Amniotic epithelial cell (primary cell): ENCODE data around the gene ALDH3A2.
"Not testable (repeated sequence)": the region's sequence is repeated elsewhere in the genome, so short reads cannot be mapped to it uniquely, and the experiment has no call there.

Source experiments
- DNase-seq: peaks from one replicate; pipeline ENCODE4 v3.0.0-alpha.2; 2010; ENCODE audit warnings: low read depth

ALDH3A2 gene

DNA sequence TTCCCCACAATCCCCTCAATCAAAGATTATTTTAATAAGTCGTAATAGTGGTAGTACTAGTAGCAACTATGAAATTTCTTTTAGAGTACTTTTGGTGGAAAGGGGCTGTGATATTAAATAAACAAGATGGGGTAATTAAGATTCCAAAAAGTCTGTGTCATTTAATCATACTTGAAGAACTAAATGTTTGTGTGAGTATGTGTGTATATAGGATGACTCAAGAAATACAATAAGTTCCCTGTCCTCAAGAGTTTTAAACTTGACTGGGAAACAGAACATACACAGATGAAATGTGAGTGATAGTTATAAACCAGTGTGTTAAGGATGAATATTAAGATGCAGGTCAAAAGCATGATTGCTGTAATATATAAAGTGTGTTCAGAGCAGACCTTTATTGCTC is 2.3 kb downstream of the ALDH3A2 start:
- peak; percentile 54 for DNase-seq

DNA sequence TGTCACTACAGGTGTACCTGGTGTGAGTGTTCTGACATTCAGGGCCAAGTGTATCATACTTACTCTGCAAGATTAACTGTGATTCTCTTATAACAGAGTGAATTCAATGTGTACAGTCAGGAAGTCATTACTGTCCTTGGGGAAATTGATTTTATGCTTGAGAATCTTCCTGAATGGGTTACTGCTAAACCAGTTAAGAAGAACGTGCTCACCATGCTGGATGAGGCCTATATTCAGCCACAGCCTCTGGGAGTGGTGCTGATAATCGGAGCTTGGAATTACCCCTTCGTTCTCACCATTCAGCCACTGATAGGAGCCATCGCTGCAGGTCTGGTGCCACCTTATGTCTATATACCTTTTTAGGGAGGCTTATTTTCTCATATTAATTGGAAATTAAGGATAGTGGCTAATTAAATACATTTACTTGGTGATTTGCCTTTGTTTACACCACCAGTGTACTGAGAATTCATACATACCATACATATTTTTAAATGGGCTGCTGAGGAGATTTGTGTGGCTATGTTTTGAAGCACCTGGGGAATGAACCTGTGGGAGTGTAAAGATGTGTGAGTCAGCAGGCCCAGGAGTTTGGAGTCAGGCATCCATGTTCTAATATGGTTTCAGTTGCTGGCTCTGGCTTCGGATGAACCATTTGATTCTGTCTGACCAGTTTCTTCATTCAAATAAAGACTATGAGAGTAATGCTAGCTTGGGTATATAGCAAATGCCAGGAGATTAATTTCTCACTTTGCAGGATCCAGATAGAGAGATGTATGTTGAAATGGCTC is 3.1 kb downstream of the ALDH3A2 start:
- DNase-seq: peak; percentile 73

DNA sequence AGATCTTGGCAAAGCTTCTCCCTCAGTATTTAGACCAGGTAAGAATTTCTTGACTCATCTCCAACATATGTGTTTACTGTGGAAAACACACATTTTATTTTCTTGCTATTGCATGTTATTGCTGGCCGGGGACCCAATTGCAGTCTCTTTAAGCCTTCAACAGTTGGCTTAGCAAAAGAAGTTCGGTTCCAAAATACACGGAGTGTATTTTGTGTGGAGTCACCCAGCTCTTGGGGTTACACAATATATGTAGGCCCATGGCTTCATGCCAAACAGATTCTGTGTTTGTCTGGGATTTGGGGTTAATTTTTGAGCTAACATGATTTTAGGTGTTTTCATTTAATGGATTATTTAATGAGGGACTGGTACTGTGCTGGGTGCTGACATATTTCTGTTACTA is 4.0 kb downstream of the ALDH3A2 start:
- DNase-seq: no peak

DNA sequence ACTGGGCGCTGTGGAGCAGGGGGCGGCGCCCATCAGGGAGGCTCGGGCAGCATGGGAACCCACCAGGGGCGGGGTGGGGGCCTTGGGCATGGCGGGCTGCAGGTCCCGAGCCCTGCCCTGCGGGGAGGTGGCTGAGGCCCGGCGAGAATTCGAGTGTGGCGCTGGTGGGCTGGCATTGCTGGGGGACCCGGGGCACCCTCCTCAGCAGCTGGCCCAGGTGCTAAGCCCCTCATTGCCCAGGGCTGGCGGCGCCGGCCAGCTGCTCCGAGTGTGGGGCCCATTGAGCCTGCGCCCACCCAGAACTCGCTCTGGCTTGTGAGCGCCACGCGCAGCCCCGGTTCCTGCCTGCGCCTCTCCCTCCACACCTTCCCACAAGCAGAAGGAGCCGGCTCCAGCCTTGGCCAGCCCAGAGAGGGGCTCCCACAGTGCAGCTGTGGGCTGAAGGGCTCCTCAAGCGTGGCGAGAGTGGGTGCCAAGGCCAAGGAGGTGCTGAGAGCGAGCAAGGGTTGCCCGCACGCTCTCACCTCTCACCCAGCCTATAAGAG is 5.9 kb downstream of the ALDH3A2 start:
- no peak for DNase-seq

DNA sequence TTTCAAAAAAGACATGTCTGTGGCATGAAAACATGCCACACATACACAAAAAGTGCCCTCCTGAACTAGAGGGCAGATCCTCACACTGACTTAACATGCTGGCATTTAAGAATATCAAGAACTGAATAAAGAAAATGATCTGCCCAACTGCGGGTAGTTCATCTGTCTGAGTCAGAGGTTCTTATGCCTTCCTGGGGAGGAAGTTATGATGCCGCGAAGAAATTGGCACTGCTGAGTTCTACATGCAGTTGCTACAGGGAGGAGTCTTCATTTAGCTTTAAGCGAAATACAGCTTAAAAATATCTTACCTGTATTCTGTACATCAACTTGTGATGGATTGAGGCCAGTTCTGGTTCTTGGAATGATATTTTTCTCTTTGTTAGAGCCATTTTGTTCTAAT is 6.3 kb downstream of the ALDH3A2 start:
- DNase-seq: no peak

DNA sequence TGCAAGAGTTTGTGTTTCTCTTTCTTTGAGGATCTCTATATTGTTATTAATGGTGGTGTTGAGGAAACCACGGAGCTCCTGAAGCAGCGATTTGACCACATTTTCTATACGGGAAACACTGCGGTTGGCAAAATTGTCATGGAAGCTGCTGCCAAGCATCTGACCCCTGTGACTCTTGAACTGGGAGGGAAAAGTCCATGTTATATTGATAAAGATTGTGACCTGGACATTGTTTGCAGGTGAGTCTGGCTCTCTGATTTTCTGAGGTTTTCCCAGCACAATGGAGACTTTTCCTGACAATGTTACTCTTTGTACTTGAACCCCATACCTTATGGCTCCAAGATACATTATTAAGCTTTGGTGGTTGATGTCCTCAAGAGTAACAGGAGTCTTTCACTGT is 7.8 kb downstream of the ALDH3A2 start:
- DNase-seq: no peak

DNA sequence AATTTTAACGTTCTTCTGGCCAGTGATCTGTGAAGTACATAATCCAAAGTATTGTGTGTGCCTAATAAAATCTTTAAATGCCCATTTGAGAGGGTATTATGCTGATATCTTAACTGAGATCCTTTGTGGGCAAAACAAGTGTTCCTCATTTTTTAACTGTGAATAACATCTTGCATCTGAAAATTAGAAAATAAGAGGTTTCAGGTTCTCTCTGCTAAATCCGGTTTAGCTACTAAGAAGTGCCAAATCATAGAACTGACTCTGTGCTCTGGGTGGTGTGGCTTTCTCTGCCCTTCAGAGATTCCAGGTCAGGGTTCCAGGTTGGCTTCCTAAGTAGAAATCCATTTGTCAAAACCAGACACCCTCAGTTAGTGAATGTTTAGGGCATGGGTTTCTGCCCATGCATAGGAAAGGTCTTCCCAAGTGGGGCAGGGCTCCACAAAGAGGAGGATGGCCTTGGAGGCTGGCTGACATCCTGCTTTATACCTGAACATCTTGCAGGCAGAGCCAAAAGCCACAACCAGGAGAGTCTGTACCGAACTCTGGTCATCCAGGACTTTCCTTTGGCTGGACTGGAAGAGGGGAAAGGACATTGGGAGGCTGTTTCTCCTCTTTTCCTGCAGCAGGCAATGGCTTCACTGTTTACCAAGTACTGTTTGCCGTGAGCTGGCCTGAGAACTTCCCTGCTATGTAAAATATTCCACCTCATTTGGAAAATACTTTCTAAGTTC is 8.5 kb downstream of the ALDH3A2 start:
- no peak for DNase-seq

DNA sequence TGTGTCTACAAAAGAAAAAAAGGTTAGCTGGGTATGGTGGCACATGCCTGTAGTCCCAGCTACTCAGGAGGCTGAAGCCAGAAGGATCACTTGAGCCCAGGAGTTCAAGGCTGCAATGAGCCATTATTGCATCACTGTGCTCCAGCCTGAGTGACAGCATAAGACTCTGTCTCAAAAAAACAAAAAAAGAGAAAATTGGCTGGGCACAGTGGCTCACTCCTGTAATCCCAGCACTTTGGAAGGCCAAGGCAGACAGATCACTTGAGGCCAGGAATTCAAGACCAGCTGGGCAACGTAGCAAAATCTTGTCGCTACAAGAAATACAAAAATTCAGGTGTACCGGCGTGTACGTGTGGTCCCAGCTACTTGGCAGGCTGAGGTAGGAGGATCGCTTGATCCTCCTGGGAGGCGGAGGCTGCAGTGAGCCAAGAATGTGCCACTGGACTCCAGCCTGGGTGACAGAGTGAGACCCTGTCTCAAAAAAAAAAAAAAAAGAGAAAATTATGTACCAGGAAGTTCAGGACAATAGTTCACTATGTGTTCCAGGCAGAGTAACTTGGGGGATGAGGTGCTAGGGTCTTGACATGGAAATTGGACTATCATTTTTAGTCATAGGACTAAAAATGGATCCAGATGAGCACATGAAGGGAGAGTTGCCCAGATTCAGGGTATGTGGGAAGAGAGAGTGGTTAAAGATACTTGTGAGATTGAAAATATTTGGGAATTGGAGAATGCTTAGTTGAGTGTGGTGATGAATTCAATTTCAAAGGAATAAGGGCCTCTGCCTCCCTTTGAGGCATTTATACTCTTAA is 11.0 kb downstream of the ALDH3A2 start:
- DNase-seq: no peak

DNA sequence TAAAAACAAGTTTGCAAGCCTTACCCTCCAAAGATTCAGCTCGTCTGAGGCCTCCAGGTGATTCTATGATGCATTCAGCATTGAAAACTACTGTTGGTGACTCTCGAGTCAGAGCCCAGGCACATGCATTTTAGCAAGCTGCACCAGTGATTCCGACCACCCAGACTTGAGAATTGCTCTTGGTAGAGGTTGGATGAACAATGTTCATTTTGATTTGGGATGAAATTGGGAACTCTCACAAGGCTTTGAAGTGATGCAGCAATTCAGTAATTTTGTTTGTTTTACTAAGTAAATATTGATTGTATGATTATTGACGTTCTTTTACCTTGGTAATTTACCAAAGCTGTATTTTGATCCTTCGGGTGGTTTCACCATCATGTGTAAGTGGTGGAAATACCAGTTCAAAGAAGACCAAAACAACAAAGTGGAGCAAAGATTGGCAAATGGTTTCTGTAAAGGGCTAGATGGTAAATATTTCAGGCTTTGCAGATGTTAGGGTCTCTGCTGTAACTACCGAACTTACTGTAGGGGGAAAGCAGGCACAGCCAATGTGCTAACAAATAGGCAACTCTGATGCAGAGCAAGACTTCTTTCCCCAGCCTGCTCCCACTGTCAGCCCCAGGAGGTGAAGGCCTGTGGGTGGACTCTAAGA is 11.8 kb downstream of the ALDH3A2 start:
- DNase-seq: no peak

DNA sequence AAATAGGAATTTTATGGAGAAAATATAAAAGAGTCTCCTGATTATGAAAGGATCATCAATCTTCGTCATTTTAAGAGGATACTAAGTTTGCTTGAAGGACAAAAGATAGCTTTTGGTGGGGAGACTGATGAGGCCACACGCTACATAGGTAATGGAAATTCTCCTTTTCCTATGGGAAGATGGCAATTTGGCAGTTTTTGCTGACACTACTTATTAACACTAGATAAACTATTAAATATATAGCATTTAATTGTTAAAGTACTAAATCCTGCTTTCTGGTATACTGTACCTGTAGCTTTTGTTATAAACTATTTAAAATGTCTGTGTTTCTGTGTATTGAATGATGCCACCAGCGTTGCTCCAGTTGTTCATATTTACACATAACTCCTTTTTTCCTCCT is 12.6 kb downstream of the ALDH3A2 start:
- DNase-seq: no peak

DNA sequence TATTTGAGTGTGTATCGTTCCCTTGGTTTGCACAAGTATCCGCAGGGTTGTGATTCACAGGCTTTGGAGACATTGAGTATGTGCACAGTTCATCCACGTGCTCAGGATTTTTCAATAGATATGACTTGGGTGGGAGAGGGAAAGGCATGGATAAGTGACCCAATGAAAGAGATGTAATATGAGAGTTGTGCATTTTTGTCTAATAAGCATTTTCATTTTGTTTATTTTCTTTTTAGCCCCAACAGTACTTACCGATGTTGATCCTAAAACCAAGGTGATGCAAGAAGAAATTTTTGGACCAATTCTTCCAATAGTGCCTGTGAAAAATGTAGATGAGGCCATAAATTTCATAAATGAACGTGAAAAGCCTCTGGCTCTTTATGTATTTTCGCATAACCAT is 14.5 kb downstream of the ALDH3A2 start:
- no peak for DNase-seq

DNA sequence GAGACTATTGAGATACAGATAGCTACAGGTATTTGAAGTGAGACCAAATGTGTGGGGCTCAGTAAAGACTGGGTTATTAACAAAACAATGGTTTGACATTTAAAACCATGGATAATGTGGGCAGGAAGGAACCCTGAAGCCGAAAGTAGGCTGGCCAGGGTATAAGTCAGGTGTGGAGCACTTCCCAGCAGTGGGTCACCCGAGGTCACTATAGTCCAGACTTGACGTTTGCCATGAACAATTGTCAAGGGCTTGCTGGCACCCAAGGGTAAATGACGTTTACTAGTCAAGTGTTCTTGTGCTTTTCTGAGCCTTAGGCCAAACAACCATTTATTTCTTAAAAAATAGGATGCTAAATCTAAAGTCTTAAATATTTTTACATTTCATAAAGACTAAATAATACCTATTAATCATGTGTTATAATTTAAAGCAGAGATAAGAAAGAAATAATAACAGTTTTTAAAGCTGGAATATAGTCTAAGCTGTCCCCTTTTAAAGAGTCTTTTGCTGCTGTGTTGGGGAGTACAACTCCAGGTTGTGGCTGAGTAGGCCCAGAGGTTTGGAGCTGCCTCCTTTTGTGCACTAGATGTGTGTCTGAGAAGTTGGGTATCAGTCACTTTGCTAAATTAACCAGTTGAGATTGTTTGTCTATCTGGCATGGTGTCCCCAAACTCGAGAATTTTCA is 15.7 kb downstream of the ALDH3A2 start:
- no peak for DNase-seq

DNA sequence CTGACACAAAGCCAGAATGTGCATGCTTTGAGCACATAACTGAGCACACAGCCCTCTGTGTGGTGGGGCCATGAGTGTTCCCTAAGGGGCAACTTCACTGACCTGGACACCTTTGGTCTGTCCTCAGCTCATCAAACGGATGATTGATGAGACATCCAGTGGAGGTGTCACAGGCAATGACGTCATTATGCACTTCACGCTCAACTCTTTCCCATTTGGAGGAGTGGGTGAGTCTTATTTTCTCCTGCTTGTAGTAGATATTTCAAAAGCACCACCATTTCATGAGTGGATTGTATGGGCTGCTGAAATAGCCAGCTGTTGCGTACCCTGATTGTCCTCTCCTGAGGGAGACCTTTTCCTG is 16.2 kb downstream of the ALDH3A2 start:
- DNase-seq: no peak

DNA sequence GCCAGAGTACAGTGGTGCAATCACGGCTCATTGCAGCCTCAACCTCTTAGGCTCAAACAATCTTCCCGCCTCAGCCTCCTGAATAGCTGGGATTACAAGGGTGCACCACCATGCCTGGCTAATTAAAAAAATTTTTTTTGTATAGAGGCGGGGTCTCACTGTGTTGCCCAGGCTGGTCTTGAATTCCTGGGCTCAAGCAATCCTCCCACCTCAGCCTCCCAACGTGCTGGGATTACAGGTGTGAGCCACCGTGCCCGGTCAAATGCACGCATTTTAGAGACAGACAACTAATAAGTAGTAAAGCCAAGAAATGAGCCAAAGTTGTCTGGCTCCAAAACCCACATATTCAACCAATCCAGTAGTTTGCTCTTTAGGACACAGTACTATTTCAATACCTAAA is 21.1 kb downstream of the ALDH3A2 start:
- not testable (repeated sequence) for DNase-seq

DNA sequence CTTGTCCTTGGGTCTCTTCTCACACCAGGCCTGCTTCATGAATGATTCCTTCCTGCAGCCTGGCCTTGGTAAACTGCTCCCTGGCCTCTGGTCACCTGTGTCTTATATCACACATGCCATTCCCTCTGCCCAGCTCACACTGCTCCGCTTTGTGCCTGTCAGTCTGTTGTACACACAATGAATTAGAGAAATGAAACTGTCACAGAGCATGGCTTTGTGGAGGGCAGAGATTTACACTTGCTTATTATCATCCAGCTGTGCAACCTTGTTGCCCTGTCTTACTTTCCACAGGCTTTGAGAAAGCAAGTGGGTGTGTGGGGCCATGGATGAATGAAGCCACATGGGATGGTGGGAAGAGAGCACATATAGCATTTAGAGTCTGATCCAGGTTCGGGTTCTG is 22.4 kb downstream of the ALDH3A2 start:
- DNase-seq: no peak

DNA sequence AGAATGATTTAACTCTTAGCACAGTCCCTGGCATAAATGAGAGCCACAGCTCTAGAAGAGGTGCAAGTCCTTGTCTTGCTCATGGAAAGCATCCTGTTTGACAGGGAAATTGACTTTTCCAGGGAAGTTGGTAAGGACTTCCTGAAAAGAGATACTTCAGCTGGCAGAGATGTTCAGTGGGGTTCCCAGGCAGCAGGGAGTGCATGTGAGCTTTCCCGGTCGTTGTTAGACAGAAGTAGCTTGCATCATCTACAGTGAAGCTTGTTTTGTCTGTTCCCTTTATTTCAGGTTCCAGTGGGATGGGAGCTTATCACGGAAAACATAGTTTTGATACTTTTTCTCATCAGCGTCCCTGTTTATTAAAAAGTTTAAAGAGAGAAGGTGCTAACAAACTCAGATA is 22.9 kb downstream of the ALDH3A2 start:
- no peak for DNase-seq

DNA sequence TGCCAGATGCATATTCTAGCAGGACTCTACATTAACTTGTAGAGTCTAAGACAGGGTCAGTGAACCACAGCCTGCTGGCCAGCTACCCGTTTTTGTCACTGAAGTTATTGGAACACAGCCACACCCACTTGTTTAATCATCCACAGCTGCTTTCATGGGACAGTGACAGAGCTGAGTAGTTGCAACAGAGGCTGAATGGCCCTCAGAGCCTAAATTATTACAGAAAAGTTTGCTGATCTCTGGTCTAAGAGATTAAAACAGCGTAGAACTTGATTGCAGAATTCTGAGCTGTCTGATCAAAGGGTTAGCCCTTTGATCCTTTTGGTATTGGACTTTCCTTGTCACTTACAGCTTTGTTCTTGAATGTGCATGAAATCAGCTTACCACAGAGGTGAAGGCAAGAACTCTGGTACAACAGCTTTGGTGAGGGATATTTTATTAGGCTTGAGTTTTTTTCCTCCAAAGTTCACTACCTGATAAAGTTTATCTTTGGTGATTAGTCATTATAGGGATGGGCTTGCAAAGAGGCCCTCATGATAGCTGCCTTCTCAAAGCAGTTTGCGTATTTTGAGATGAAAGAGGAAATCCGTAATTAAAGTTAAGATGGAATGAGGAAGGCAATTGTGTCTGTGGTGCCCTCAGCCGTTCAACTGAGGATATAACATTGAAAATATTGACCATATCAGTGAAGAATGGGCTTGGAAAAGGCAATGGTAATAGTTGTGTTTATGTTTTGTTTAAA is 23.6 kb downstream of the ALDH3A2 start:
- DNase-seq: no peak

DNA sequence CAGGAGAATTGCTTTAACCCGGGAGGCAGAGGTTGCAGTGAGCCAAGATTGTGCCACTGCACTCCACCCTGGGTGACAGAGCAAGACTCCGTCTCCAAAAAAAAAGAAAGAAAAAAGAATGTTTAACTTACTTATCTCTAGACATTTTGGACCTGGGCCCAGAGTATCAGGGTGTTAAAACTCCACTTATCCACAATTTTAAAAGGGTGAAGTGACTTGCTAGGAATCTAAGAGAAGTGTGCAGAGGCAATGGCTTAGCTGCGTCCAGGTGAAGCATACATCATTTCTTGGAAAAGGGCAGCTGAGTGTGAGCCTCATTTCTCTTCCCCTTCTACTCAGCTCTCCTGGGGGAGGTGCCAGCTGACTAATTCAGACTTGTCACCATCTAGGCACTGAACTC is 25.1 kb downstream of the ALDH3A2 start:
- no peak for DNase-seq

DNA sequence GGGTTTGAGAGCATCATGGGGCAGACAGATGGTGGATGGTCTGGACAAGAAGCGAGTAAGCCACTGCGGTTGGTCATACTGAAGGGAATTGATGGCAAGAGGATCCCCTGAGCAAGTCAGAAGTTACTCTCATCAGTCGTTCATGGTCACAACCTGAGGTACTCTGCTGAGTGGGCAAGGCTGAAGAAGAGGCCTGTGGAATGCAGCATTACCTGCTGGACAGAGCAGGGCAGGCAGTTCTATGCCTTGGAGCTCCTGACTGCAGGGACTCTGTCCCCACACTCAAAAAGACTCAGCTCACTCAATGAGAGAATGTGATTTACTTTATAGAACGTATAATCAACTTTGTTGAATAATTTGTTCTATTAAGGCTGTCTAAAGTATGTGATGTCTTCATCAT is 28.3 kb downstream of the ALDH3A2 start:
- DNase-seq: no peak

DNA sequence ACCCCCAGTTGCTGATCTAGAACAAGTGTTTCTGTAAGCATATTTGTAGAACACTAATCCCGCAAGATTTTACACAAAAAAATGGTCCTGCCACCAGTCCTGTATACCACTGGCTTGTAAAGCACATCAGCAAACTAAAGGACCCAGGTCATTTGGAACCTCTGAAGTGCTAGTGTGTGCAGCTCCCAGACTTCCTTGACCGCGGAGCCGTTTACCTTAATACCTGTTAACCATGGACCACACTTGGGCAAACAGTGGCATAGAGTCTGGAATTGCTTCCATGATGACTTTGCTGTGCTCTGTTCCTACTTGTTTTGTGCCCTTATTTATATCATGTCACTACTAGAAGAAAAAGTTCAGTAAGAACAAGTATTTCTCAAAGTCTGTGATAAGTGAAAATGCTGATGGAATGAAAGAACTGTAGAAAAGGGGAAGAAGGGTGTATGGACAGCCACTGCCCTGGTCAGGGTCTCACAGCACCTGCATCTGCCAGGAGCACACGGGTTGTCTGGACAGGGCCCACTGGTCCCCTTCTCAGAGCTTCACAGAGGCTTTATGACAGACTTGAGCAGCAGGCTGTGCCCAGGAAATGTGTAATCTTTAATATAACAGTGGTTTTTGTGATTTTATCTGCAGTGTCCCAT is 29.3 kb downstream of the ALDH3A2 start:
- DNase-seq: no peak
